A549 treated with AZD9567 at 1 μM for 4 hours (cell line): ENCODE data around the gene B3GALNT1. TPM values are rescaled to one million over a fixed set of nuclear protein-coding genes. Genes with fewer than 3 reads are reported as not detected.

ENCODE experiments used
- total RNA-seq: library from RNA; stranded (reverse); fragments of 200-300 nt; extraction: Qiagen RNA extraction; gene quantifications from 5 replicates; pipeline ENCODE4 v1.2.3, GENCODE V29; 2022; ENCODE audit not compliant: insufficient read depth

The B3GALNT1 gene, protein sequence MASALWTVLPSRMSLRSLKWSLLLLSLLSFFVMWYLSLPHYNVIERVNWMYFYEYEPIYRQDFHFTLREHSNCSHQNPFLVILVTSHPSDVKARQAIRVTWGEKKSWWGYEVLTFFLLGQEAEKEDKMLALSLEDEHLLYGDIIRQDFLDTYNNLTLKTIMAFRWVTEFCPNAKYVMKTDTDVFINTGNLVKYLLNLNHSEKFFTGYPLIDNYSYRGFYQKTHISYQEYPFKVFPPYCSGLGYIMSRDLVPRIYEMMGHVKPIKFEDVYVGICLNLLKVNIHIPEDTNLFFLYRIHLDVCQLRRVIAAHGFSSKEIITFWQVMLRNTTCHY
- 0.08 to 0.19 TPM (median 0.10 TPM) in 4 of 5 replicates, not detected in the other for total RNA-seq

DNA sequence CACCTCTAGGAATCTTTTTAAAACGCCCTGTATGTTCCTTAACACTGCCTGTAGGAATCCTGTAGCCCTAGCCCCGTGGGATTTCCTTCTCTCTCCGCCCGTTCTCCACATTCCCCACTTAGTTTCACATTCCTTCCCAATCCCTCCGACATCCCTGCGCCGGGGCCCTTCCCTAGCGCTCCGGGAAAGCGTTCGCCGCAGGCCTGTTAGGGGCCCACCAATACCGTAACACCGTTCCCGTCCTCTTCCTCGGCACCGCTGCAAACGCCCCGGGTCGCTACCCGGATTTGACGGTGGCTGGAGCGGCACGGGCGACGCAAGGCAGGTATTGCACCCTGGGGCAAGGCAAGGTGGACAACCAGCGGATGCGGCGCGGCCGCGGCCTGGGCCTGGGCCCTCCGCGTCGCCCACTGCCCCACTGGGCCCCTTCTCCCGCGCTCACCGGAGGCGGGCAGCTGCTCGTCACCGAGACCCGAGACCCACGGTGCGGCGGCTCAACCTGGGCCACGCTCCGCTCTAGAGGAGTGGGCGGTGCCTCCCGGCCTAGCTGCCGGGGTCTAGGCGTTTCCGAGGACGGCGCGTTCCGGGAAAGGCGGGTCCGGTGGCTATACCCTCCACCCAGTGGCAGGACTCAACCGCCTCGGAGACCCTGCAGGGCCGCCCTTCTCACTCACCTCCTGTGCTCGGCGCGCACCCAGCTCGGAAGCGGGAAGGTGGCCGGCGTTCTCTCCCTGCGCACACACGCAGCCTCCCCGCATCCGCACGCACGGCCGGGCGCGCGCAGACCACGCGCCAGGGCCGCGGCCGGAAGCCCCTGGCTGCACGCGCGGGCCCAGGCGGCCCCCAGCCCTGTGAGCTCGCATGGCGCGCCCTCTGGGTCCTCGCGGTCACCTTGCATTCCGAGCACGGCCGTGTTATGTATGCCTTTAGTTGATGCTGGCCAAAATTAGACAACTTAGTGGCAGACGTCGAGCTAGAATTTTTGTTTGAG lies at the start of gene B3GALNT1:
TSS of gene B3GALNT1 (minus strand) at position 789 of the 991 bp plus-strand sequence. CDS start 18,595 bp downstream, outside the sequence.

Other genes starting within 250 kb of the B3GALNT1 start
- 47.2 to 70.1 TPM (median 54.5 TPM) in 5 replicates for gene NMD3, start 116.0 kb upstream of the B3GALNT1 start, total RNA-seq